GM12865 (cell line): ENCODE results near the gene CDK5R1.

Experiments used
- DNase-seq: peaks from one replicate; pipeline ENCODE4 v3.0.0; 2010; ENCODE audit warnings: low read depth
- H3K4me3 ChIP-seq: 2 replicates; pipeline ENCODE4 v1.5.1; 2011; ENCODE audit warnings: mild to moderate bottlenecking, low read depth, low read length, control low read depth
- TF ChIP-seq, protein P1 (sequence below): IDR thresholded peaks from 2 replicates; pipeline ENCODE4 v1.5.1; 2011; ENCODE audit warnings: low read length, control low read depth, low read depth, inconsistent platforms; ENCODE audit not compliant: insufficient read depth; ENCODE audit errors: missing control alignments

Gene CDK5R1

DNA sequence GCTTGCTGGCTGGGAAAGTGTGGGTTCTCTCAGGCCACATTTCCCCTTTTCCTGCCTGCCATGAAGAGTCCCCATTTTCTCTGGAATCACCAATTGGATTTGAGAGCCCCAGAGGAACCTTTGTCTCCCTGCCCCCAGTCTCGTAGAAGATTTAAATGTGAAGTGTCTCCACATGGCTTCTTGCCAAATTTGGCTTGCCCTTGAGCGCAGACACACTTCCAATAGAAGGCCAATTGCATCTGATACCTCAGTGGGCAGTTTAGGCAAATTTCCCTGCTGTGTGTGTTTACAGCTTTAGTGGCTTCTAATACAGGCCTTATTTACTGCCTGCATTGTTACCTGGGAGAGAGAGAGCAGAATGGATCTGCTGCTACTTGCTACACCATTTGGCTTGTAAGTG, 29.7 kb downstream of the CDK5R1 start:
- DNase-seq, result peak; percentile 32
- no peak overlapping the region for H3K4me3 ChIP-seq
- TF ChIP-seq, protein P1, sequence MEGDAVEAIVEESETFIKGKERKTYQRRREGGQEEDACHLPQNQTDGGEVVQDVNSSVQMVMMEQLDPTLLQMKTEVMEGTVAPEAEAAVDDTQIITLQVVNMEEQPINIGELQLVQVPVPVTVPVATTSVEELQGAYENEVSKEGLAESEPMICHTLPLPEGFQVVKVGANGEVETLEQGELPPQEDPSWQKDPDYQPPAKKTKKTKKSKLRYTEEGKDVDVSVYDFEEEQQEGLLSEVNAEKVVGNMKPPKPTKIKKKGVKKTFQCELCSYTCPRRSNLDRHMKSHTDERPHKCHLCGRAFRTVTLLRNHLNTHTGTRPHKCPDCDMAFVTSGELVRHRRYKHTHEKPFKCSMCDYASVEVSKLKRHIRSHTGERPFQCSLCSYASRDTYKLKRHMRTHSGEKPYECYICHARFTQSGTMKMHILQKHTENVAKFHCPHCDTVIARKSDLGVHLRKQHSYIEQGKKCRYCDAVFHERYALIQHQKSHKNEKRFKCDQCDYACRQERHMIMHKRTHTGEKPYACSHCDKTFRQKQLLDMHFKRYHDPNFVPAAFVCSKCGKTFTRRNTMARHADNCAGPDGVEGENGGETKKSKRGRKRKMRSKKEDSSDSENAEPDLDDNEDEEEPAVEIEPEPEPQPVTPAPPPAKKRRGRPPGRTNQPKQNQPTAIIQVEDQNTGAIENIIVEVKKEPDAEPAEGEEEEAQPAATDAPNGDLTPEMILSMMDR, result no peak

DNA sequence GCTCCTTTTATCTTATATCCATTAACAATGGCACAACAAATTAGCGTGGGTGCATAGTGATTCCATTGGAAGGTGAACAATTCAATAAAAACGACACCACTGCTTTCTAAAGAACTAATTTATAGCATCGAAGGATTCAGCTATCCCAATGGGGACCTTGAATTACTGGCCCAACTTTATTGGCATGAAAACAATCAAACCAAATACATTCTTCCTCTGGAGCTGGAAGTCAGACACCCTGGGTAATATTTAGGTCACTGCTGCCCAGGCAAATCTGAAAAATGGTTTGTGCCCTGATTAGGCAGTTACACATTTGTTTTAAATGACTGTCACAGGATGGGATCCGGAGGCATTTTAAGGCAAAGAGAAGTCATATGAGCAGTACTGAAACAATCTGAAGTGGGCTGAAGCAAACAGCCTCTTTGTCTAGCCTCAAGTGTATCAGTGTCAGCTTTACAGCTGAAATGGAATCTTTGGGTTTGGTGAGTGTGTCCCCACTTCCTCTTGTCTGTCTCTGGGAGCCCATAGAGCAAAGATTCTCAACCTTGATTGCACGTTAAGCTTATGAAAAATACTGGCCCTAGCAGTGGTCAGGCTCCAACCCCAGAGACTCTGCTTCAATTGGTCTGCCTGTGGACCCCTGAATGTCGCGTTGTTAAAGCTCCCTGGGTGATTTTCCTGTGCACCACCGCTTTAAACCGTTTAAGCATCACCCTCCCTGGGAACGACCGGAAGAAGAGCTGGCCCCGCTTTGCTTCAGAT, 30.3 kb downstream of the CDK5R1 start:
- H3K4me3 ChIP-seq, result no peak overlapping the region
- peak; percentile 73 for DNase-seq
- TF ChIP-seq, protein P1, result no peak

DNA sequence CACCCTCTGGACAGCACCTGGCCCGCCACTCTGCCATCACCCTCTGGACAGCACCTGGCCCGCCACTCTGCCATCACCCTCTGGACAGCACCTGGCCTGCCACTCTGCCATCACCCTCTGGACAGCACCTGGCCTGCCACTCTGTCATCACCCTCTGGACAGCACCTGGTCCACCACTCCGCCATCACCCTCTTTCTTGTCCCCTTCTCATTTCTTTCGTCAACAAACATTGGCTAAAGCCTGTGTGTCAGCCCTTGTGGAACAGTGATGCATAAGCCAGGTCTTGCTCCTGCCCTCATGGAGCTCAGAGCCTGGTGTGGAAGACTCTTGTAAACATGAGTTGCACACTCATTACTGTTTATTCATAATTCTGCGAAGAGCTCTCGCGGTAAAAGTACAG, 31.2 kb downstream of the CDK5R1 start:
- H3K4me3 ChIP-seq, result no peak overlapping the region
- DNase-seq, result no peak
- TF ChIP-seq, protein P1, result no peak

DNA sequence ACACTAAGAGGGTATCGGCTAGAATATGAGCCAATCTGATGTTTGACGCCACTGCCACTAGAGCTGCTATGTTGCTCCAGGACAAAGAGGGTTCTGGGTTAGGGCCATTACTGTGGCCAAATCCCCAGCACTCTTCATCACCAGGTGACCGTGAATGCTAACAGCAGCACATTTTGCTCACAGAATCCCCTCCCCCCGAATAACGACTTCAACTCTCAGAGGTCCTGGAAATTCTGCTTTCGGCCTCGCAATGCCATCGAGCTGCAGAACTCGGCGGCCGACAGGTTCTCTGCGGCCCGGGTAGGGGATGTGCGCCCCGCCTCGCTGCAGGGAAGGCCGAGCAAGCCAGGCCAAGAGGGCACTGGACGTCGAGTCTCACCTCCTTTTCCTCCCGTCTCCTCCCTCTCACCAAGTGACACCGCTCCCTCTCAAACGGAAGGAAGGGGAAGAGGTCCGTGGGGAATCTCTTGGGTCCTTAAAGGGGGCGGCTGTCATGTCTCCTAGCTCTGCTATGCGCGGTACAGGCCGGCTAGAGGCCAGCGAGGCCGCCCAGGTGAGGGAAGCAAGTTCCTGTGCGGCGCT, 31.9 kb downstream of the CDK5R1 start:
- TF ChIP-seq, protein P1, result no peak
- DNase-seq, result no peak
- peak overlapping the region; percentile 44 for H3K4me3 ChIP-seq

DNA sequence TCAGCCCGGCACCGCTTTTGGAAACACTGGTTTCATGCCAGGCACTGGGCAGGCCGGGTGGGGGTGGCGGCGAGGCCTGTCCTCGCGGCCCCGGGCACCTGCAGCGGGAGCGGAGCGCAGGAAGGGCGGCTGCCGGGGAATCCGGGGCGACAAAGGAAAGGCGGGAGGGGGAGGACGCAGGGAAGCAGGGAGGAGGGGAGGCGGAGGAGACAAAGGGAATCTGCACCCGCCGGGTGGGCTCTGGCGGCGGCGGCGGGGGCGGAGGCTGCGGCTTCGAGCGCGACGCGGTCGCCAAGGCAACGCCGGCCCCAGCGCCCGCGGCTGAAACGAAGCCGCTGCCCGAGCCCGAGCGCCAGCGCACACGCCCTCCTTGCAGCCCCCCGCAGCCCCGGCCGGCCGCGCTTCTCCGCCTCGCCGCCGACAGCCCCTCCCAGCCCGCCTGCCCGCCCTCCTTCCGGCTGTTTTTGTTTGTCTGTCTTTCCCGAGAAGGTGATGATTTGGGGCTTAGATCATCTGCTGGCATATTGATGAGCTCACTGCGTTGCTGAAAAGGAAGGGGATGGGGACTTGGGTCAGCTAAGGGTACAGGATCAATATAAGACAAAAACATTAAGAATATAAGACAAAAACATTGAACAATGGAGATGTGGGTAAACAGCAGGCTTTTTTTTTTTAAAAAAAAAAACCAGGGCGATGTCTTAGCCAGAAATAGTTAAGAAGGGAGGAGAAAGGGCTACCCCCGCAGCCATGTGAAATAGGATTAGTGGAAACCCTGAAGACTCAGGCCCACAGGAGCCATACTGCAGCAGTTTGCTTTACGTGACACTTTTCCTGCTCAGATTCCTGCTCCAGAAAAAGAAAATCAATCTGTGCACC, 32.7 kb downstream of the CDK5R1 start:
- peak overlapping the region; percentile 54 for H3K4me3 ChIP-seq
- TF ChIP-seq, protein P1, result no peak
- DNase-seq, result peak; percentile 82

DNA sequence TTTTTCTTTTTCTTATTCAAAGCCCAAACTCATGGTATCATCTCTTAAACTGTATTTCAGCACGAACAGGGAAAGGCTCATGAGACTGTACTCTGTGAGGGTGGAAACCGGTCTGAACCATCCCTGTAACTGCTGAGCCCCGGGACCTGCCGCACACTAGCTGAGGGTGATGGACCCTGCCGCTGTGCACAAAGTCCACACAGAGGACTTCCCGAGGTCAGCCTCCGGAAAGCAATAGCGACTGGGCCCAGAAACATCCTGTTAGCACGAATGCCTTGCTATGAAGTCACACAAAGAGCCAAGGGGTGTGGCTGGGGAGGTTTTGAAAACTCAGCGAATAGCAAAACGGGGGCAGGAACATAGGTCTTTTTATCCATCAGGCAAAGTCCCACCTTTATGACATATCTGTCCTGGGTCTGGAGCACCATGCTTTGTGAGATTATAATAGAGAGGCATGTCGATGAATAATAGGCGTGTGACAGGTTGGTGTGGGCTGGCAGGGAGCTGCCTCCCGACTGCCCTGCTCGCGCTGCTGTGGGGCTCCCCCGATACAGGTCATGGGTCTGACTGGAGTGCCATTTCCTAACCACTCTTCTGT, 33.4 kb downstream of the CDK5R1 start:
- peak; percentile 65 for DNase-seq
- TF ChIP-seq, protein P1, result no peak
- H3K4me3 ChIP-seq, result peak overlapping the region; percentile 54
